ENCODE results near the gene ADAM17. TPM values are rescaled to one million over a fixed set of nuclear protein-coding genes. Genes with fewer than 3 reads are reported as not detected.

The ADAM17 gene
- total RNA-seq, 1 donor from 2014 or later = 13.1 TPM

DNA sequence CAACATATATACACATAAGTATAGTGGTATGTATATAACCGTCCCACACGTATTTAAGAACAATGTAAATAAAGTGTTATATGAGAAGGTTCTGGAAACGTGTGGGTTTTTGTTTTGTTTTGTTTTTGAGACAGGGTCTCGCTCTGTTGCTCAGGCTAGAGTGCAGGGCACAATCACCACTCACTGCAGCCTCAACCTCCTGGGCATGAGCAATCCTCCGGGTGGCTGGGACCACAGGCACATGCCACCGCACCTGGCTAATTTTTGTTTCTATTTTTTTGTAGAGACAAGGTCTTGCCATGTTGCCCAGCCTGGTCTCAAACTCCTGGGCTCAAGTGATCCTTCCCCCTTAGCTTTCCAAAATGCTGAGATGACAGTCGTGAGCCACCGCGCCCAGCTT is 6.2 kb downstream of the ADAM17 start:
- Histone ChIP-seq H3K36me3 (no peaks in the 10 kb centered on the region), H3K27ac (replicated peaks) (peak overlapping the region; percentile 10), H3K4me3 (no peak overlapping the region), H3K27me3 (ENCODE audit: low read depth) (no peaks in the 10 kb centered on the region), H3K9me3 (replicated peaks) (no peaks in the 10 kb centered on the region), H3K4me1 (peaks cover 100% of the 10 kb centered on the region)
- TF ChIP-seq CTCF (IDR thresholded peaks at IDR 0.05; ENCODE audit: borderline replicate concordance) = no peak
- DNase-seq = no peak
- intact Hi-C loops (cut with micrococcal nuclease) = no loop called here

DNA sequence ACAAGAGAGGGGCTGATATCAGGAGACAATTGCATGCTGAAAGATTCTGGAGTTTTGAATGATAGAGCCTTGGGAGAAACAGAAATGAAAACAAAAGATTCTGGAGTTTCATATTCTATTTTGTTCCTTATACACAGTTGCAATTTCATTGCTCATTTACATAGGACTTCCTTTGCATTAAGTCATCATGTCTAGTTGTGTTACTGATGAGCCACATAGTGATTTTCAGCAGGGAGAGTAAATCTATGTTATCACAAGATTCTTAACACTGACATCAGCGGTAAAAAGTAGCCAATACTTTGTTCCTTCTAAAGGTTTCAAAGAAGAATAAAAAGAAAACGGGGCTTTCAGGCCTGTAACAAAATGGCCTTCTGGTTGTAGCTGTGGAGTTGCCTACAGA is 7.1 kb downstream of the ADAM17 start:
- TF ChIP-seq CTCF (IDR thresholded peaks at IDR 0.05; ENCODE audit: borderline replicate concordance) = no peak
- DNase-seq = no peak
- Histone ChIP-seq H3K4me3 (no peak overlapping the region), H3K9me3 (replicated peaks) (no peaks in the 10 kb centered on the region), H3K27me3 (ENCODE audit: low read depth) (no peaks in the 10 kb centered on the region), H3K36me3 (no peaks in the 10 kb centered on the region), H3K27ac (replicated peaks) (no peak overlapping the region), H3K4me1 (peaks cover 95% of the 10 kb centered on the region)
- intact Hi-C loops (cut with micrococcal nuclease) = no loop called here

GRCh38 chr2:9547262-9547991 is 8.2 kb downstream of the ADAM17 start:
- DNase-seq = no peak
- intact Hi-C loops (cut with micrococcal nuclease) = no loop called here
- H3K9me3 ChIP-seq (replicated peaks) = no peaks in the 10 kb centered on the region
- peaks cover 87% of the 10 kb centered on the region for H3K4me1 ChIP-seq
- TF ChIP-seq CTCF (IDR thresholded peaks at IDR 0.05; ENCODE audit: borderline replicate concordance) = no peak
- H3K27me3 ChIP-seq (ENCODE audit: low read depth) = no peaks in the 10 kb centered on the region
- H3K36me3 ChIP-seq = peaks cover 7% of the 10 kb centered on the region
- H3K4me3 ChIP-seq = no peak overlapping the region
- no peak overlapping the region for H3K27ac ChIP-seq (replicated peaks)

- Histone ChIP-seq H3K4me1 (peaks cover 67% of the 10 kb centered on the region), H3K36me3 (peaks cover 8% of the 10 kb centered on the region), H3K4me3 (no peak overlapping the region), H3K27ac (replicated peaks) (no peak overlapping the region), H3K27me3 (ENCODE audit: low read depth) (no peaks in the 10 kb centered on the region), H3K9me3 (replicated peaks) (no peaks in the 10 kb centered on the region)
- intact Hi-C loops (cut with micrococcal nuclease) = no loop called here
- DNase-seq = no peak
- no peak for TF ChIP-seq CTCF (IDR thresholded peaks at IDR 0.05; ENCODE audit: borderline replicate concordance)
Observed at GRCh38 chr2:9545502-9545901, 10.1 kb downstream of the ADAM17 start.

GRCh38 chr2:9543557-9543956 is 12.1 kb downstream of the ADAM17 start:
- H3K27me3 ChIP-seq (ENCODE audit: low read depth) = no peaks in the 10 kb centered on the region
- TF ChIP-seq CTCF (IDR thresholded peaks at IDR 0.05; ENCODE audit: borderline replicate concordance) = no peak
- intact Hi-C loops (cut with micrococcal nuclease) = no loop called here
- DNase-seq = no peak
- H3K9me3 ChIP-seq (replicated peaks) = no peaks in the 10 kb centered on the region
- H3K4me3 ChIP-seq = no peak overlapping the region
- H3K4me1 ChIP-seq = peaks cover 67% of the 10 kb centered on the region
- H3K36me3 ChIP-seq = peaks cover 8% of the 10 kb centered on the region
- no peak overlapping the region for H3K27ac ChIP-seq (replicated peaks)
